Head of caudate nucleus (tissue), 42 donors: ENCODE measurements around the gene CAV3.
A peak's percentile ranks its signal among the peaks of the same experiment; 100 is the strongest.
"Not testable (repeated sequence)": the region's sequence is repeated elsewhere in the genome, so short reads cannot be mapped to it uniquely, and the experiment has no call there.

ENCODE experiments used
- DNase-seq, 42 donors: peaks; one replicate each; pipeline versions ENCODE4 v3.0.0 to v3.0.0-alpha.2; 2020 to 2021; ENCODE audit warnings: mixed read lengths in 7 of 42
- intact Hi-C: fragments of 100-400 bp; cut with DNase I; formaldehyde crosslinking; loops from one replicate; pipeline ENCODE4 v1.15.0; 2022

The CAV3 gene

GRCh38 chr3:8733332-8734094 is at the start of gene CAV3:
TSS of gene CAV3 (plus strand) at chr3:8733802. CDS start at chr3:8733877, 75 bp downstream.
- DNase-seq = peak in 1 of 42 donors; percentile 16
- intact Hi-C loops = no loop called here

- intact Hi-C loops, DNase-seq: not testable (repeated sequence)
These were observed 48.6 kb upstream of the CAV3 start for GRCh38 chr3:8684992-8685391.

- intact Hi-C loops = not testable (repeated sequence)
These were observed 42.3 kb upstream of the CAV3 start for GRCh38 chr3:8691295-8691694.

GRCh38 chr3:8702560-8702959 is 31.0 kb upstream of the CAV3 start:
- intact Hi-C loops = no loop called here

More at GRCh38 chr3:8691295-8691694, 42.3 kb upstream of the CAV3 start:
- not testable (repeated sequence) for DNase-seq

GRCh38 chr3:8705575-8705974 is 28.0 kb upstream of the CAV3 start:
- intact Hi-C loops = no loop called here
- no peak for DNase-seq

More at GRCh38 chr3:8702560-8702959, 31.0 kb upstream of the CAV3 start:
- DNase-seq = no peak

GRCh38 chr3:8709287-8709686 is 24.3 kb upstream of the CAV3 start:
- no peak for DNase-seq
- intact Hi-C loops = no loop called here

- intact Hi-C loops = no loop called here
- no peak for DNase-seq
These were observed 23.6 kb upstream of the CAV3 start for GRCh38 chr3:8709801-8710507.

- intact Hi-C loops = no loop called here
- peak in 1 of 42 donors; percentile 44 for DNase-seq
These were observed 21.3 kb upstream of the CAV3 start for GRCh38 chr3:8712045-8712907.

GRCh38 chr3:8712908-8713255 is 20.7 kb upstream of the CAV3 start:
- DNase-seq = no peak
- intact Hi-C loops = no loop called here

- no peak for DNase-seq
- intact Hi-C loops = no loop called here
These were observed 19.5 kb upstream of the CAV3 start for GRCh38 chr3:8713901-8714759.

- DNase-seq, intact Hi-C loops: not testable (repeated sequence)
These were observed 17.8 kb upstream of the CAV3 start for GRCh38 chr3:8715757-8716156.

- intact Hi-C loops = no loop called here
- no peak for DNase-seq
These were observed 10.8 kb upstream of the CAV3 start for GRCh38 chr3:8722808-8723207.

- intact Hi-C loops = no loop called here
- DNase-seq = no peak
These were observed 10.0 kb upstream of the CAV3 start for GRCh38 chr3:8723612-8724011.

- intact Hi-C loops = no loop called here
- DNase-seq = no peak
These were observed 9.4 kb upstream of the CAV3 start for GRCh38 chr3:8724108-8724752.

- DNase-seq = peak in 1 of 42 donors; percentile 4
- intact Hi-C loops = no loop called here
These were observed 5.7 kb upstream of the CAV3 start for GRCh38 chr3:8727605-8728512.

- DNase-seq = no peak
- intact Hi-C loops = no loop called here
These were observed 4.1 kb upstream of the CAV3 start for GRCh38 chr3:8729479-8729878.

- no peak for DNase-seq
These were observed 2.9 kb upstream of the CAV3 start for GRCh38 chr3:8730656-8731055.

More at GRCh38 chr3:8730656-8731055, 2.9 kb upstream of the CAV3 start:
- intact Hi-C loops = no loop called here
